OCI-LY3 (cell line): ENCODE measurements around the gene CEP104.

Source experiments
- CTCF ChIP-seq: fragments of 200-600, 300-600 bp; sonication (generic); IDR thresholded peaks from 2 replicates; pipeline ENCODE4 v1.5.1; 2014; ENCODE audit warnings: antibody characterized with exemption, low read length, low read depth
- EZH2phosphoT487 ChIP-seq: fragments of 200-600 bp; shearing (Covaris generic); IDR thresholded peaks from 2 replicates; pipeline ENCODE4 v1.6.1; 2018; ENCODE audit warnings: antibody characterized with exemption, mixed run types, low read depth

GRCh38 chr1:3785456-3786157 is 71.4 kb downstream of the CEP104 start:
- no peak for TF ChIP-seq EZH2phosphoT487
- peak; percentile 50 for TF ChIP-seq CTCF
